Activated CD4-positive, alpha-beta T cell treated with anti-CD3 and anti-CD28 coated beads for 24 hours (primary cell): Measurements from ENCODE around the gene NLRP13.
"Not testable (repeated sequence)": the region's sequence is repeated elsewhere in the genome, so short reads cannot be mapped to it uniquely, and the experiment has no call there.

ENCODE experiments used
- DNase-seq, 2 donors: peaks; one replicate each; pipeline ENCODE4 v3.0.0-alpha.2; 2020; ENCODE audit warnings: low read depth in 2 of 2

The NLRP13 gene

GRCh38 chr19:55931936-55932386, at the start of gene NLRP13:
Gene NLRP13, minus strand, starts transcription at chr19:55932336. Its CDS starts 25 bp downstream, at chr19:55932311.
- DNase-seq, result no peak

GRCh38 chr19:55980415-55980814, 48.3 kb upstream of the NLRP13 start:
- no peak for DNase-seq

- no peak for DNase-seq
These were observed 41.8 kb upstream of the NLRP13 start for GRCh38 chr19:55973982-55974381.

GRCh38 chr19:55962186-55962585, 30.1 kb upstream of the NLRP13 start:
- no peak for DNase-seq

GRCh38 chr19:55959996-55960675, 28.0 kb upstream of the NLRP13 start:
- DNase-seq, result no peak

- no peak for DNase-seq
These were observed 26.2 kb upstream of the NLRP13 start for GRCh38 chr19:55958356-55958755.

- DNase-seq, result no peak
These were observed 24.3 kb upstream of the NLRP13 start for GRCh38 chr19:55956431-55956830.

- DNase-seq, result not testable (repeated sequence)
These were observed 18.4 kb upstream of the NLRP13 start for GRCh38 chr19:55950566-55950965.

GRCh38 chr19:55947532-55947931, 15.4 kb upstream of the NLRP13 start, which contains the start of gene NLRP8:
Gene NLRP8, plus strand, starts transcription at chr19:55947832.
- no peak for DNase-seq

GRCh38 chr19:55940306-55940705, 8.2 kb upstream of the NLRP13 start:
- DNase-seq, result no peak

GRCh38 chr19:55939206-55939605, 7.1 kb upstream of the NLRP13 start:
- no peak for DNase-seq

GRCh38 chr19:55935206-55935605, 3.1 kb upstream of the NLRP13 start:
- DNase-seq, result no peak

GRCh38 chr19:55930996-55931515, 1.1 kb downstream of the NLRP13 start:
- DNase-seq, result no peak

GRCh38 chr19:55929258-55929657, 2.9 kb downstream of the NLRP13 start:
- DNase-seq, result not testable (repeated sequence)

- no peak for DNase-seq
These were observed 4.1 kb downstream of the NLRP13 start for GRCh38 chr19:55927991-55928390.

GRCh38 chr19:55923556-55923955, 8.6 kb downstream of the NLRP13 start:
- no peak for DNase-seq

GRCh38 chr19:55913643-55914268, 18.4 kb downstream of the NLRP13 start:
- no peak for DNase-seq

GRCh38 chr19:55912916-55913315, 19.2 kb downstream of the NLRP13 start:
- DNase-seq, result no peak

- DNase-seq, result no peak
These were observed 22.3 kb downstream of the NLRP13 start for GRCh38 chr19:55909801-55910200.

GRCh38 chr19:55907746-55908145, 24.4 kb downstream of the NLRP13 start:
- no peak for DNase-seq

- DNase-seq, result no peak
These were observed 24.9 kb downstream of the NLRP13 start for GRCh38 chr19:55907286-55907685.

GRCh38 chr19:55902080-55902751, 29.9 kb downstream of the NLRP13 start:
- DNase-seq, result no peak
